Kidney (tissue), 14 donors: ENCODE results near the gene SOX2. TPM values are rescaled to one million over a fixed set of nuclear protein-coding genes. Genes with fewer than 3 reads are reported as not detected.

Source experiments
- DNase-seq, 5 donors: peaks; one replicate each; pipeline ENCODE4 v3.0.0-alpha.2; 2013 to 2020
- FAIRE-seq: peaks from 2 replicates; lab custom pipeline; 2012; peaks lifted over from hg19 to GRCh38; lab: Jason Lieb, UNC
- H3K27ac ChIP-seq, 2 donors: one replicate each; pipeline ENCODE4 v1.7.0; 2013; ENCODE audit warnings: low read depth in 2 of 2, low read length in 2 of 2, inconsistent platforms in 1 of 2
- H3K27me3 ChIP-seq: one replicate; pipeline ENCODE4 v1.7.1; 2013; ENCODE audit warnings: low read length, inconsistent platforms; ENCODE audit not compliant: control insufficient read depth, insufficient read depth
- H3K36me3 ChIP-seq, 3 donors: one replicate each; pipeline versions ENCODE4 v1.7.0 to v1.7.1; 2013; ENCODE audit warnings: low read length in 3 of 3, control low read depth in 1 of 3, inconsistent platforms in 1 of 3; ENCODE audit not compliant: insufficient read depth in 3 of 3, control insufficient read depth in 2 of 3
- H3K4me1 ChIP-seq, 3 donors: one replicate each; pipeline versions ENCODE4 v1.7.0 to v1.7.1; 2013; ENCODE audit warnings: low read length in 3 of 3, inconsistent platforms in 1 of 3, low read depth in 1 of 3; ENCODE audit not compliant: control insufficient read depth in 2 of 3, insufficient read depth in 2 of 3
- H3K4me3 ChIP-seq, 3 donors: one replicate each; pipeline versions ENCODE4 v1.7.0 to v1.8.1; 2013; ENCODE audit warnings: low read length in 3 of 3, control low read depth in 1 of 3, inconsistent platforms in 1 of 3
- H3K9ac ChIP-seq, 3 donors: one replicate each; pipeline versions ENCODE4 v1.7.0 to v1.7.1; 2013; ENCODE audit warnings: low read length in 3 of 3, control low read depth in 1 of 3, inconsistent platforms in 1 of 3
- H3K9me3 ChIP-seq, 3 donors: one replicate each; pipeline versions ENCODE4 v1.7.0 to v1.7.1; 2013; ENCODE audit warnings: low read length in 3 of 3, control low read depth in 1 of 3, inconsistent platforms in 1 of 3; ENCODE audit not compliant: control insufficient read depth in 2 of 3, insufficient read depth in 1 of 3
- intact Hi-C: fragments of 100-400 bp; cut with DNase I; formaldehyde crosslinking; loops from one replicate; pipeline ENCODE4 v1.11.1; 2022
- polyA plus RNA-seq: library from polyadenylated mRNA; stranded (reverse); fragments of 350-450 nt; fragmentation: Illumina TruSeq; extraction: RNeasy Lipid Tissue Mini Kit (QIAGEN cat#74804); gene quantifications from one replicate; pipeline ENCODE4 v1.2.3, GENCODE V29; 2014; ENCODE audit warnings: low read depth, low replicate concordance; ENCODE audit not compliant: insufficient read depth
- total RNA-seq: library from RNA; stranded (reverse); fragmentation: NEBNext Ultra II Directional; extraction: Animal tissue kit (Norgen Biotek cat#: 25700); gene quantifications from one replicate; pipeline ENCODE4 v1.2.1, GENCODE V29; 2021
- TF ChIP-seq, protein P1 (sequence below): IDR thresholded peaks from 3 replicates; pipeline ENCODE4 v1.5.1; 2012; ENCODE audit warnings: mild to moderate bottlenecking, moderate library complexity, borderline replicate concordance; ENCODE audit not compliant: insufficient read depth; ENCODE audit errors: extremely low read depth
- donor health status: control.
- donor health status: control.
- donor health status: control.
- donor health status: control.
- donor health status: control.
- donor health status: DM: yes; HTN: yes; CAD: no.
- donor health status: Normal renal cell carcinoma (clear cell type).

SOX2 gene
- total and polyA plus RNA-seq, 2 donors from 2014 or later = 0.13 TPM; not detected in 1

DNA sequence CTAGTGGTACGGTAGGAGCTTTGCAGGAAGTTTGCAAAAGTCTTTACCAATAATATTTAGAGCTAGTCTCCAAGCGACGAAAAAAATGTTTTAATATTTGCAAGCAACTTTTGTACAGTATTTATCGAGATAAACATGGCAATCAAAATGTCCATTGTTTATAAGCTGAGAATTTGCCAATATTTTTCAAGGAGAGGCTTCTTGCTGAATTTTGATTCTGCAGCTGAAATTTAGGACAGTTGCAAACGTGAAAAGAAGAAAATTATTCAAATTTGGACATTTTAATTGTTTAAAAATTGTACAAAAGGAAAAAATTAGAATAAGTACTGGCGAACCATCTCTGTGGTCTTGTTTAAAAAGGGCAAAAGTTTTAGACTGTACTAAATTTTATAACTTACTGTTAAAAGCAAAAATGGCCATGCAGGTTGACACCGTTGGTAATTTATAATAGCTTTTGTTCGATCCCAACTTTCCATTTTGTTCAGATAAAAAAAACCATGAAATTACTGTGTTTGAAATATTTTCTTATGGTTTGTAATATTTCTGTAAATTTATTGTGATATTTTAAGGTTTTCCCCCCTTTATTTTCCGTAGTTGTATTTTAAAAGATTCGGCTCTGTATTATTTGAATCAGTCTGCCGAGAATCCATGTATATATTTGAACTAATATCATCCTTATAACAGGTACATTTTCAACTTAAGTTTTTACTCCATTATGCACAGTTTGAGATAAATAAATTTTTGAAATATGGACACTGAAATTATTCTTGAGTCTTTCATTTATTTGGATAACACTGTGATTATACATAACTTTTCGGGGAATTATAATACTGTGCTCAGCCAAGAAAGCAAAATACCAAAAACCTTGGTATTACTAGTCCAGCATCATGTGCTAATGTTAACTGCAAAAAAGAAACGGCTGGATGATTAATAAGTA is 2.2 kb downstream of the SOX2 start:
- H3K4me1 ChIP-seq = peaks cover 0 to 7% (median 0%) of the 10 kb centered on the region in 3 donors
- no peak overlapping the region for H3K4me3 ChIP-seq
- TF ChIP-seq, protein P1, sequence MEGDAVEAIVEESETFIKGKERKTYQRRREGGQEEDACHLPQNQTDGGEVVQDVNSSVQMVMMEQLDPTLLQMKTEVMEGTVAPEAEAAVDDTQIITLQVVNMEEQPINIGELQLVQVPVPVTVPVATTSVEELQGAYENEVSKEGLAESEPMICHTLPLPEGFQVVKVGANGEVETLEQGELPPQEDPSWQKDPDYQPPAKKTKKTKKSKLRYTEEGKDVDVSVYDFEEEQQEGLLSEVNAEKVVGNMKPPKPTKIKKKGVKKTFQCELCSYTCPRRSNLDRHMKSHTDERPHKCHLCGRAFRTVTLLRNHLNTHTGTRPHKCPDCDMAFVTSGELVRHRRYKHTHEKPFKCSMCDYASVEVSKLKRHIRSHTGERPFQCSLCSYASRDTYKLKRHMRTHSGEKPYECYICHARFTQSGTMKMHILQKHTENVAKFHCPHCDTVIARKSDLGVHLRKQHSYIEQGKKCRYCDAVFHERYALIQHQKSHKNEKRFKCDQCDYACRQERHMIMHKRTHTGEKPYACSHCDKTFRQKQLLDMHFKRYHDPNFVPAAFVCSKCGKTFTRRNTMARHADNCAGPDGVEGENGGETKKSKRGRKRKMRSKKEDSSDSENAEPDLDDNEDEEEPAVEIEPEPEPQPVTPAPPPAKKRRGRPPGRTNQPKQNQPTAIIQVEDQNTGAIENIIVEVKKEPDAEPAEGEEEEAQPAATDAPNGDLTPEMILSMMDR = no peak
- FAIRE-seq (no peak), DNase-seq (peak in 1 of 5 donors; percentile 45)
- no peaks in the 10 kb centered on the region for H3K9me3 ChIP-seq
- H3K27me3 ChIP-seq = peaks cover 79% of the 10 kb centered on the region
- intact Hi-C loops = no loop called here
- H3K36me3 ChIP-seq = no peaks in the 10 kb centered on the region
- no peak overlapping the region for H3K27ac ChIP-seq
- no peak overlapping the region for H3K9ac ChIP-seq

DNA sequence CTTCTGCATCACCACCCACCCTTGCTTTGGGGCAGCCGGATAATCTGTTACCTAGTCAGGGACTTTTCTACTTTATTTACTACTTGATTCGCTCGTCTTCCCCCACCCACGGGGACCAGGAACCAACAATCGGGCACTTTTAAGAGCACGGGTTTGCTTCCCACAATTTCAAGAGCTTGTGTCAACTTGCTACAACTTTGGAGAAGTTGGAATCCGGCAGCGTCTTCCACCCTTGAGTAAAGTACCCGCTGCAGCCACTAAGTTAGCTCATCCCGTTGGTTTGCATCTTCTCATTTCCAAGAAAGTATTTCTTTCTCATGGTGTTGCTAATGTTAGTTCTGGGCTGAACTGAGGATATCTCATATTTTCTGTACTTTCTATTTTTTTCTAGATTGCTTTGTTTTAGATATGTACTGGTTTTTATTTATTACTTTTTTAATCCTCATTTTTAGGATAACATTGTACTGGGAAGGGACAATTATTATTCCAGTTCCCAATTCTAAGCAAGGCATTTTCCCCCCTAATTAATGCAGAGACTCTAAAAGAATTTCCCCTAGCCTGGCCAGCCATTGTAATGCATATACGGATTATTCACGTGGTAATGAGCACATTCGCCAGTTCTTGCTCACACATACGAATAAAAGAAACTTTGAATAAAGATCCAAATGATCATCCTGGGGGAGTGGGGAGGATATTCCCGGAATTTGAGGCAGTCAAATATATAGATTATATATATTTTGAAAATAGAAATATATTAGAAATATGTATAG is 4.0 kb downstream of the SOX2 start:
- intact Hi-C loops = no loop called here
- H3K27me3 ChIP-seq = peaks cover 83% of the 10 kb centered on the region
- H3K9me3 ChIP-seq = no peaks in the 10 kb centered on the region
- TF ChIP-seq, protein P1 = no peak
- no peaks in the 10 kb centered on the region for H3K36me3 ChIP-seq
- peaks cover 0 to 5% (median 0%) of the 10 kb centered on the region in 3 donors for H3K4me1 ChIP-seq
- no peak overlapping the region for H3K9ac ChIP-seq
- DNase-seq = peak in 1 of 5 donors; percentile 44
- H3K27ac ChIP-seq = no peak overlapping the region
- H3K4me3 ChIP-seq = no peak overlapping the region
- FAIRE-seq = no peak

DNA sequence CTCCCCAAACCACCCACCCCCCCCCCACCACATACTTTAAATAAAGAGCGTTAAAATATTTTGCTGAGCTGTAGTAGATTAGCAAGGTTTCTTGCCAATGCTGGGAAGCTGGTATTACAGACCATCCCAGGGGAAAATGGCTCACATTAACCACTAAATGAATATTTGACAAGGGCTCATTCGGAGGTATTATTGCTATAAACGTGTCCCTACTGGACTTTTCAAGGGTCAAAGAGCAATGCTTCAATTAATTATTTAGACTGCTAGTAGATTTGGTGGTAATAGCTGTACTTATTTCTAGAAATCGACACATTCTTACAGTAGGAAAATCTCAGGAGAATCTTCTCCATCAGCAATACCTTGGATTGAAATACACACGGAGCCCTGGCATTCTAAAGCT is 5.2 kb downstream of the SOX2 start:
- TF ChIP-seq, protein P1 = no peak
- Histone ChIP-seq H3K27ac (no peak overlapping the region), H3K36me3 (no peaks in the 10 kb centered on the region), H3K27me3 (peaks cover 86% of the 10 kb centered on the region), H3K9ac (no peak overlapping the region), H3K9me3 (no peaks in the 10 kb centered on the region), H3K4me1 (no peaks in the 10 kb centered on the region), H3K4me3 (no peak overlapping the region)
- DNase-seq (peak in 1 of 5 donors; percentile 13), FAIRE-seq (no peak)
- intact Hi-C loops = no loop called here
